GM21576 (cell line): Measurements from ENCODE around the gene IQCB1.
"Not testable (repeated sequence)": the region's sequence is repeated elsewhere in the genome, so short reads cannot be mapped to it uniquely, and the experiment has no call there.

ENCODE experiments used
- ATAC-seq: cut with Tn5 transposase; IDR thresholded peaks from one replicate; pipeline ENCODE4 v1.9.1; 2021; ENCODE audit warnings: mild to moderate bottlenecking, moderate library complexity; ENCODE audit not compliant: unreplicated experiment

IQCB1 gene

GRCh38 chr3:121748680-121749275 is 86.1 kb downstream of the IQCB1 start:
- ATAC-seq = peak; percentile 19

GRCh38 chr3:121747976-121748375 is 86.9 kb downstream of the IQCB1 start:
- no peak for ATAC-seq

- not testable (repeated sequence) for ATAC-seq
These were observed 91.8 kb downstream of the IQCB1 start for GRCh38 chr3:121743106-121743505.

DNA sequence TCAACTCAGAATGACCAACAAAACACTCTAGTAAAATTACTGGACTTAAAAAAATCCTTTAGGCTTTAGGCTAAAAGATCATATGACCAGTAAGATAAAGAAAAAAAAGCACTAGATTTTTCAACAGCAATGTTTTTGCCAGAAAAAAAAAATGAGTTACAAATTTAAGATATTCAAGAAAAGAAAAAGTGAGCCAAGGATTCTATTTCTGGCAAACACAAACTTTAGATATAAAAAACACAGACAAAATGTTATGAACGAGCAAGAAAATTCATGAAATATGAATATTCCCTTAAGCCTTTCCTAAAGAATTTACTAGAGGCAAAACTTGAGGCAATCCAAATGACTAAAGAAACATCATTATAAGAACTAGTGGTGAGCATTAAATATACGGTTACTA is 94.0 kb downstream of the IQCB1 start:
- no peak for ATAC-seq

DNA sequence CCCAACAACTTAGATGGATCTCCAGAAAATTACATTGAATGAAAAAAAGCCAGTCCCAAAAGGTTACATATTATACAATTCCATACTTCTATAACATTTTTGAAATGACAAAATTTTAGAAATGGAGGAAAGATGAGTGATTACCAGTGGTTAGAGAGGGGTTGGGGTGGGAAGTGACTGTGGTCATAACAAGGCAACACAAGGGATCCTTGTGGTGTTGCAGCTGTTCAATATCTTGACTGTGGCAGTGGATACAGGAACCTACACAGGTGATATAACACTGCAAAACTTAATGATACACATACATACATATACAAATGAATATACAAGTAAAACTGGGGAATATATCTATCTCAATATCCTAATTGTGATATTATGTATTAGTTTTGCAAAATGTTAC is 95.0 kb downstream of the IQCB1 start:
- no peak for ATAC-seq

DNA sequence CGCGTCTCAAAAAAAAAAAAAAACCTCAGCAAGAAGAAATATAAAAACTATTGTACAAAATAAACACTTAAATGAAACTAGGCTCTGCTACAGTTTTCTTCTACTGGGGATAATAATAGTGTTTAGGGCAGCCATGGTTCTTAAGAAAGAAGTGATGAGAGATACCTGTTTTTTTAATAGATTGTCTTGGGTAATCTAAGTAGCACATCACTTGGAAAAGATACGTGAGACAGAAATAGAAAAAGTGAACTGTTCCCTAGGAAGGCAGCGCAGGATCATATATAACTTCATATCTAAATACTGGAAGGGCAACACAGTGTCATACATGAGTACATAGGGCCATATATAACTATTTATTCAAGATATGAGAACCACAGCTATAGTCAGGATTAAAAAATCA is 97.2 kb downstream of the IQCB1 start:
- ATAC-seq = no peak

- ATAC-seq = no peak
These were observed 98.7 kb downstream of the IQCB1 start for GRCh38 chr3:121736112-121736511.

DNA sequence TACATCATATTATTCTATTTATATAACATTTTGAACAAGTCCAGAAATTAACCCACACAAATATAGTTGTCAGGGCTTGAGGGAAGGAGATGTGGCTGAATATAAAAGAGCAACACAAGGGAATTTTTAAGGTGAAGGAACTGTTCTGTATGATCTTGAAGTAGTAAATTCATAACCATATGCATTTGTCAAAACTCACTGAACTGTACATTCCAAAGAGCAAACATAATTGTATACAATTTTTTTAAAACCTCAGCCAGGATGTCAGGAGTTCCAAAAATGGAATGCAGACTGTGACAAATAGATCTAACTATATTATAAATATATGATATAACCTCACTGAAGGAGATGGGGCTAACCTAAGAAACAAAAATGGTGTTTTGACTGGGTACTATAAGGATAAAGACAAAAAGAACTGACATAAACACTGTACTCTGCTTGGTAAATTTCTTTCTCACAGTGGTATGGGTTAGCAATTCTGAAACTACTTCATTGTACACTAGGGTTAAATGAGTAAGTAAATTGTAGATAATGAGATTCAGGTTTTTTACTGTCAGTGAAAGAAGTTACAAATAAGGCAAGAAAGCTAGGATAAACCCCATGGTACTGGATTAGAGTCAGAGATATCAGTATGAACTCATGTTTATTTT is 99.7 kb downstream of the IQCB1 start:
- ATAC-seq = peak; percentile 86

GRCh38 chr3:121730940-121731687 is 103.7 kb downstream of the IQCB1 start:
- no peak for ATAC-seq

DNA sequence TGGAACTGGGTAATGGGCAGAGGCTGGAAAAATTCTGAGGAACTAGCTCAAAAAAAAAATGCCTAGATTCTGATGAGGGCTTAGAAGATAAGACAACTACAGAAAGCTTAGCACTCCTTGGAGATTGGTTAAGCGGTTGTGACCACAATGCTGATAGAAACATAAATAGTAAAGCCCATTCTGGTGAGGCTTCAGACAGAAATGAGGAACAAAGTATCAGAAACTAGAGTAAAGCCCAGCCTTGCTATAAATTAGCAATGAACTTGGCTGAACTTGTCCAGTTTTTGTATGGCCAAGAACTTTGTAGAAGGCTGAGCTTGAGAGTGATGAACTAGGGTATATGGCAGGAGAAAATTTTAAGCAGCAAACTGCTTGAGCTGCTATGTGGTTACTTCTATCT is 110.7 kb downstream of the IQCB1 start:
- ATAC-seq = peak; percentile 93

DNA sequence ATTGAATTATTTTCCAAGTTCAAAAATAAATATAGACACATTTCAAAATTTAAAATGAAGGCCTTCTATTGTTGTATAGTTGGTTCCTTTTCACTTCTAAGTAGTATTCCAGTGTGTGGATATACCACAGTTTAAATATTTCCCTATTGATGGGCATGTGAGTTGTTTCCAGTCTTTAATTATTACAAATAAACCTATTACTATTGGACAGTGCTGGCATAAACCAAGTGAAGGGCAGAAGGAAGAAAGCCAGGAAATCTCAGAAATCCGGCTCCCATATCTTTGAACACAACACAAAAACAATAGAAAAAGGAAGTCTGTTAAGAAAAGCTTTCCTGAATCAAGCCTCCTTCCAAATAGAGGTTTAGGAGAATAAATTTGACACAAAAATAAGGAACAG is 111.4 kb downstream of the IQCB1 start:
- no peak for ATAC-seq

DNA sequence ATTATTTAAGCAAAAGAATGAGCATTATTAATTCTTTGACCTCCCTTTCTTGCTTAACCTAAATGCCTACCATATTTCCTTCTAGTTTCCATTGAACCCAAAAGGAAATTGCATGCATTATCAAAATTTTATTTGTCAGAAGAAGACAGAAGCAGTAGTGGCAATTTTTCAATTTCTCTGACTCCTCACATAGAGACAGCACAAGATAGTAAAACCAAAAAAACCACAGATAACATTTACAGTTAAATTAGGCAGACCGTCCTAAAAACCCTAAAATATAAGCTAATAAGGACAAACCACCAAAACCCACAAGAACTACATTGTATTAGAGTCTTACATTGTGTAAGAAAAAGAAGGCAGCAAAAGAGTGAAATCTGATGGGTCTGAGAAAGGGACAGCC is 112.4 kb downstream of the IQCB1 start:
- ATAC-seq = no peak

DNA sequence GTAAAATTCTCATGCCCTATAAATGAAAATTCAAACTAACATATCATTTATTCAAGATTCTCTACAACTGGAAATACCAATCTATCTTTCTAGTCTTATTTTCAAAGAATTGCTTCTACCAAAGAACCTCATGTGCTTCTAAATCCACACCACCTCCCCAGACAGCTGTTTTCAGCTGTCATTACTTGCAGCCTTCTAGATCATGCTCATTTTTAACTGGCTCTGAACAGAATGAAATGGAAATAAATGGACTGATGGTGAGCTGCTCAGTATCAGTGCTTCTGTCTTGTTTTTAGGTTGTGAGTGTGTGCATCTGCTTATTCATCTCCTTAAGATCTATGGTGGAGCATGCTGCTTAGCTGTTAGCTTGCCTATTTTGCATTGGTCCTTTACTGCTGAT is 114.7 kb downstream of the IQCB1 start:
- no peak for ATAC-seq
